Measurements from ENCODE around the gene EXOG. TPM values are rescaled to one million over a fixed set of nuclear protein-coding genes. Genes with fewer than 3 reads are reported as not detected.

The EXOG gene
- total RNA-seq, 1 experiment from 2014 or later: 16.2 TPM

GRCh38 chr3:38556640-38557358 is 60.7 kb downstream of the EXOG start:
- intact Hi-C loops (cut with micrococcal nuclease; ENCODE audit: unreplicated experiment): no loop called here

GRCh38 chr3:38558864-38559263 is 62.7 kb downstream of the EXOG start:
- Histone ChIP-seq H3K9me3 (no peaks in the 10 kb centered on the region), H3K4me1 (no peaks in the 10 kb centered on the region), H3K4me3 (ENCODE audit: low read depth, low read length) (no peak overlapping the region), H3K36me3 (ENCODE audit: control insufficient read depth, insufficient read depth, low read length) (no peaks in the 10 kb centered on the region), H3K27me3 (replicated peaks; ENCODE audit: control insufficient read depth, insufficient read depth, low read length) (no peaks in the 10 kb centered on the region)
- H3K4me1 Mint-ChIP-seq (ENCODE audit: low read depth, unreplicated experiment): no peaks in the 10 kb centered on the region
- peaks cover 11% of the 10 kb centered on the region for H3K27me3 Mint-ChIP-seq (ENCODE audit: insufficient read depth, unreplicated experiment)
- POLR2A ChIA-PET: no interaction called here
- TF ChIP-seq CTCF (IDR thresholded peaks at IDR 0.05; ENCODE audit: insufficient read depth in 1 of 2, low read depth in 1 of 2, low read length in 1 of 2, severe bottlenecking in 1 of 2, unreplicated experiment in 1 of 2): no peak
- no peak overlapping the region for H3K27ac Mint-ChIP-seq (ENCODE audit: unreplicated experiment)
- intact Hi-C loops (cut with micrococcal nuclease; ENCODE audit: unreplicated experiment): no loop called here
- H3K9me3 Mint-ChIP-seq (ENCODE audit: unreplicated experiment): no peaks in the 10 kb centered on the region
- BruUV-seq (replicated peaks): no TSS peak
- CTCF ChIA-PET: no interaction called here
- DNase-seq: no peak
- H3K4me3 Mint-ChIP-seq (ENCODE audit: unreplicated experiment): no peak overlapping the region
- H3K36me3 Mint-ChIP-seq (ENCODE audit: insufficient read depth, unreplicated experiment): no peaks in the 10 kb centered on the region

More at GRCh38 chr3:38556640-38557358, 60.7 kb downstream of the EXOG start:
- Histone ChIP-seq H3K4me1 (no peaks in the 10 kb centered on the region), H3K9me3 (no peaks in the 10 kb centered on the region), H3K36me3 (ENCODE audit: control insufficient read depth, insufficient read depth, low read length) (no peaks in the 10 kb centered on the region), H3K27me3 (replicated peaks; ENCODE audit: control insufficient read depth, insufficient read depth, low read length) (no peaks in the 10 kb centered on the region), H3K4me3 (ENCODE audit: low read depth, low read length) (no peak overlapping the region)
- Mint-ChIP-seq H3K4me1 (ENCODE audit: low read depth, unreplicated experiment) (no peaks in the 10 kb centered on the region), H3K4me3 (ENCODE audit: unreplicated experiment) (no peak overlapping the region), H3K36me3 (ENCODE audit: insufficient read depth, unreplicated experiment) (no peaks in the 10 kb centered on the region), H3K27ac (ENCODE audit: unreplicated experiment) (no peak overlapping the region), H3K9me3 (ENCODE audit: unreplicated experiment) (no peaks in the 10 kb centered on the region), H3K27me3 (ENCODE audit: insufficient read depth, unreplicated experiment) (peaks cover 13% of the 10 kb centered on the region)
- POLR2A ChIA-PET: no interaction called here
- DNase-seq: no peak
- CTCF ChIA-PET: interaction anchor here (1.1 kb wide), 1 partner anchor 94 kb away, joined by 3 read pairs; no protein-coding TSS in a partner anchor
- no peak for TF ChIP-seq CTCF (IDR thresholded peaks at IDR 0.05; ENCODE audit: insufficient read depth in 1 of 2, low read depth in 1 of 2, low read length in 1 of 2, severe bottlenecking in 1 of 2, unreplicated experiment in 1 of 2)
- no TSS peak for BruUV-seq (replicated peaks)

- Mint-ChIP-seq H3K36me3 (ENCODE audit: insufficient read depth, unreplicated experiment) (no peaks in the 10 kb centered on the region), H3K9me3 (ENCODE audit: unreplicated experiment) (no peaks in the 10 kb centered on the region), H3K4me1 (ENCODE audit: low read depth, unreplicated experiment) (no peaks in the 10 kb centered on the region), H3K27me3 (ENCODE audit: insufficient read depth, unreplicated experiment) (peaks cover 13% of the 10 kb centered on the region), H3K27ac (ENCODE audit: unreplicated experiment) (no peak overlapping the region), H3K4me3 (ENCODE audit: unreplicated experiment) (no peak overlapping the region)
- DNase-seq: no peak
- CTCF ChIA-PET: no interaction called here
- Histone ChIP-seq H3K27me3 (replicated peaks; ENCODE audit: control insufficient read depth, insufficient read depth, low read length) (no peaks in the 10 kb centered on the region), H3K4me3 (ENCODE audit: low read depth, low read length) (no peak overlapping the region), H3K9me3 (no peaks in the 10 kb centered on the region), H3K36me3 (ENCODE audit: control insufficient read depth, insufficient read depth, low read length) (no peaks in the 10 kb centered on the region), H3K4me1 (no peaks in the 10 kb centered on the region)
- no TSS peak for BruUV-seq (replicated peaks)
- POLR2A ChIA-PET: no interaction called here
- no peak for TF ChIP-seq CTCF (IDR thresholded peaks at IDR 0.05; ENCODE audit: insufficient read depth in 1 of 2, low read depth in 1 of 2, low read length in 1 of 2, severe bottlenecking in 1 of 2, unreplicated experiment in 1 of 2)
- intact Hi-C loops (cut with micrococcal nuclease; ENCODE audit: unreplicated experiment): no loop called here
Measured at GRCh38 chr3:38560284-38560683, 64.1 kb downstream of the EXOG start.
